ENCODE results near the gene ATCAY.
"Not testable (repeated sequence)": the region's sequence is repeated elsewhere in the genome, so short reads cannot be mapped to it uniquely, and the experiment has no call there.

The ATCAY gene

GRCh38 chr19:3857449-3858003 lies 23.0 kb upstream of the ATCAY start:
- DNase-seq = no peak

- no peak for DNase-seq
Observed at GRCh38 chr19:3860499-3860898, 20.0 kb upstream of the ATCAY start.

- no peak for DNase-seq
Observed at GRCh38 chr19:3862826-3863500, 17.5 kb upstream of the ATCAY start.

- DNase-seq = no peak
Observed at GRCh38 chr19:3863648-3864047, 16.8 kb upstream of the ATCAY start.

- DNase-seq = no peak
Observed at GRCh38 chr19:3866910-3867638, 13.4 kb upstream of the ATCAY start.

GRCh38 chr19:3867971-3868769 lies 12.3 kb upstream of the ATCAY start:
- DNase-seq = no peak

- DNase-seq = no peak
Observed at GRCh38 chr19:3868770-3869456, 11.6 kb upstream of the ATCAY start, which contains the start of gene ZFR2. TSS of gene ZFR2 (minus strand) at chr19:3869038. CDS start at chr19:3869017, 21 bp downstream.

GRCh38 chr19:3873151-3873550 lies 7.3 kb upstream of the ATCAY start:
- DNase-seq = no peak

GRCh38 chr19:3874695-3875094 lies 5.8 kb upstream of the ATCAY start:
- DNase-seq = not testable (repeated sequence)

GRCh38 chr19:3879656-3880055 lies 829 bp upstream of the ATCAY start:
- no peak for DNase-seq

GRCh38 chr19:3881272-3882040 lies 971 bp downstream of the ATCAY start:
- no peak for DNase-seq

- DNase-seq = no peak
Observed at GRCh38 chr19:3882041-3882384, 1.5 kb downstream of the ATCAY start.

- no peak for DNase-seq
Observed at GRCh38 chr19:3890591-3890990, 10.1 kb downstream of the ATCAY start.

- DNase-seq = no peak
Observed at GRCh38 chr19:3893509-3894179, 13.2 kb downstream of the ATCAY start.

GRCh38 chr19:3894959-3895358 lies 14.5 kb downstream of the ATCAY start:
- DNase-seq = not testable (repeated sequence)

- no peak for DNase-seq
Observed at GRCh38 chr19:3895788-3896187, 15.3 kb downstream of the ATCAY start.

- DNase-seq = no peak
Observed at GRCh38 chr19:3897936-3898335, 17.5 kb downstream of the ATCAY start.

- DNase-seq = no peak
Observed at GRCh38 chr19:3898426-3898825, 17.9 kb downstream of the ATCAY start.

GRCh38 chr19:3899531-3900294 lies 19.2 kb downstream of the ATCAY start:
- no peak for DNase-seq

- no peak for DNase-seq
Observed at GRCh38 chr19:3902317-3902973, 22.0 kb downstream of the ATCAY start.

Measured in HCEC 1CT (cell line).